ENCODE results near the gene VAV3.

GRCh38 chr1:108010581-108010980, 45.6 kb upstream of the VAV3 start:
- TF ChIP-seq TGIF2 (CRISPR knock-in tag; IDR thresholded peaks at IDR 0.05) (no peak), ZNF274 (IDR thresholded peaks at IDR 0.05; ENCODE audit: borderline replicate concordance, low read depth, low read length) (no peak), CTCF (IDR thresholded peaks at IDR 0.05 in 2 of 3, conservative IDR thresholded peaks at IDR 0.05 in 1 of 3; ENCODE audit: insufficient read depth in 2 of 3, low read depth in 1 of 3, low read length in 3 of 3) (no peak), MEIS2 (IDR thresholded peaks at IDR 0.05; ENCODE audit: partially characterized antibody) (no peak), FOXM1 (IDR thresholded peaks at IDR 0.05; ENCODE audit: low read depth) (no peak), FOXM1 (CRISPR knock-in tag; IDR thresholded peaks at IDR 0.05; ENCODE audit: low read depth) (no peak)
